GM21515 (cell line): ENCODE data around the gene FOXO1.

Source experiments
- ATAC-seq: cut with Tn5 transposase; IDR thresholded peaks from one replicate; pipeline ENCODE4 v1.9.1; 2021; ENCODE audit not compliant: unreplicated experiment

The FOXO1 gene

GRCh38 chr13:40611004-40611403 lies 55.4 kb downstream of the FOXO1 start:
- ATAC-seq, result no peak

GRCh38 chr13:40609972-40610726 lies 56.3 kb downstream of the FOXO1 start:
- no peak for ATAC-seq

GRCh38 chr13:40608308-40608707 lies 58.1 kb downstream of the FOXO1 start:
- ATAC-seq, result no peak

- ATAC-seq, result no peak
Measured at GRCh38 chr13:40605573-40605972, 60.9 kb downstream of the FOXO1 start.

GRCh38 chr13:40604135-40604534 lies 62.3 kb downstream of the FOXO1 start:
- no peak for ATAC-seq

GRCh38 chr13:40600149-40600751 lies 66.2 kb downstream of the FOXO1 start:
- ATAC-seq, result no peak

- ATAC-seq, result no peak
Measured at GRCh38 chr13:40599747-40600146, 66.7 kb downstream of the FOXO1 start.

- no peak for ATAC-seq
Measured at GRCh38 chr13:40599124-40599523, 67.3 kb downstream of the FOXO1 start.

GRCh38 chr13:40598569-40598968 lies 67.9 kb downstream of the FOXO1 start:
- ATAC-seq, result no peak

GRCh38 chr13:40597735-40598365 lies 68.6 kb downstream of the FOXO1 start:
- no peak for ATAC-seq

- ATAC-seq, result no peak
Measured at GRCh38 chr13:40596484-40596883, 70.0 kb downstream of the FOXO1 start.

- ATAC-seq, result no peak
Measured at GRCh38 chr13:40595693-40596092, 70.7 kb downstream of the FOXO1 start.

- no peak for ATAC-seq
Measured at GRCh38 chr13:40592035-40592434, 74.4 kb downstream of the FOXO1 start.

- ATAC-seq, result no peak
Measured at GRCh38 chr13:40591091-40591490, 75.3 kb downstream of the FOXO1 start.

- no peak for ATAC-seq
Measured at GRCh38 chr13:40590112-40590862, 76.2 kb downstream of the FOXO1 start.

GRCh38 chr13:40589285-40590109 lies 76.9 kb downstream of the FOXO1 start:
- ATAC-seq, result peak; percentile 89

- no peak for ATAC-seq
Measured at GRCh38 chr13:40588101-40588500, 78.3 kb downstream of the FOXO1 start.

- ATAC-seq, result no peak
Measured at GRCh38 chr13:40586886-40587565, 79.4 kb downstream of the FOXO1 start.

- ATAC-seq, result no peak
Measured at GRCh38 chr13:40585911-40586471, 80.5 kb downstream of the FOXO1 start.

- no peak for ATAC-seq
Measured at GRCh38 chr13:40583738-40584137, 82.7 kb downstream of the FOXO1 start.
